MM.1S (cell line): ENCODE results near the gene SUPT6H.

Experiments used
- DNase-seq: peaks from one replicate; pipeline ENCODE4 v3.0.0-alpha.2; 2015
- H2AFZ ChIP-seq: fragments of 300-600 bp; sonication (generic); 2 replicates; pipeline ENCODE4 v1.6.0; 2016; ENCODE audit warnings: antibody characterized with exemption, low read length
- H3F3A ChIP-seq: fragments of 300-600 bp; sonication (generic); 2 replicates; pipeline ENCODE4 v1.6.1; 2016; ENCODE audit warnings: mild to moderate bottlenecking, antibody characterized with exemption, low read length, moderate library complexity, mixed read lengths; ENCODE audit not compliant: insufficient read depth
- H3K27ac ChIP-seq: fragments of 300-600 bp; sonication (generic); 2 replicates; pipeline ENCODE4 v1.5.1; 2016; ENCODE audit warnings: mild to moderate bottlenecking, low read length
- H3K27me3 ChIP-seq: fragments of 300-600 bp; sonication (generic); replicated peaks from 2 replicates; pipeline ENCODE4 v1.6.0; 2016; ENCODE audit warnings: low read length; ENCODE audit not compliant: insufficient read depth
- H3K36me3 ChIP-seq: fragments of 300-600 bp; sonication (generic); replicated peaks from 2 replicates; pipeline ENCODE4 v1.6.1; 2016; ENCODE audit warnings: mild to moderate bottlenecking, low read length, mixed read lengths; ENCODE audit not compliant: insufficient read depth
- H3K4me1 ChIP-seq: fragments of 300-600 bp; sonication (generic); 2 replicates; pipeline ENCODE4 v1.6.1; 2016; ENCODE audit warnings: low read length, mixed read lengths
- H3K4me2 ChIP-seq: fragments of 300-600 bp; sonication (generic); 2 replicates; pipeline ENCODE4 v1.6.0; 2016; ENCODE audit warnings: low read depth, low read length
- H3K4me3 ChIP-seq: fragments of 300-600 bp; sonication (generic); 2 replicates; pipeline ENCODE4 v1.5.1; 2016; ENCODE audit warnings: low read length, mixed read lengths
- H3K79me2 ChIP-seq: fragments of 300-600 bp; sonication (generic); 2 replicates; pipeline ENCODE4 v1.6.1; 2016; ENCODE audit warnings: mixed run types, low read length, mixed read lengths
- H3K9ac ChIP-seq: fragments of 300-600 bp; sonication (generic); 2 replicates; pipeline ENCODE4 v1.6.1; 2016; ENCODE audit warnings: low read length, mixed read lengths
- H3K9me2 ChIP-seq: fragments of 300-600 bp; sonication (generic); replicated peaks from 2 replicates; pipeline ENCODE4 v1.6.1; 2016; ENCODE audit warnings: mild to moderate bottlenecking, low read length, mixed read lengths; ENCODE audit not compliant: insufficient read depth
- H3K9me3 ChIP-seq: fragments of 300-600 bp; sonication (generic); replicated peaks from 2 replicates; pipeline ENCODE4 v1.6.1; 2016; ENCODE audit warnings: mild to moderate bottlenecking, low read length, mixed read lengths; ENCODE audit not compliant: insufficient read depth
- H4K20me1 ChIP-seq: fragments of 300-600 bp; sonication (generic); 2 replicates; pipeline ENCODE4 v1.6.1; 2016; ENCODE audit warnings: mild to moderate bottlenecking, low read length, moderate library complexity, mixed read lengths; ENCODE audit not compliant: insufficient read depth
- EZH2 ChIP-seq: fragments of 300-600 bp; sonication (generic); optimal IDR thresholded peaks from 2 replicates; pipeline ENCODE3; 2017; ENCODE audit warnings: low read depth, mild to moderate bottlenecking, antibody characterized with exemption, low read length, mixed read lengths
- EZH2phosphoT487 ChIP-seq: fragments of 300-600 bp; sonication (generic); IDR thresholded peaks from 2 replicates; pipeline ENCODE4 v1.6.1; 2018; ENCODE audit warnings: antibody characterized with exemption, low read length
- TF ChIP-seq, protein P1 (sequence below): fragments of 300-600 bp; sonication (generic); IDR thresholded peaks from 2 replicates; pipeline ENCODE4 v1.5.1; 2016; ENCODE audit warnings: antibody characterized with exemption, low read length, mixed read lengths

SUPT6H gene

DNA sequence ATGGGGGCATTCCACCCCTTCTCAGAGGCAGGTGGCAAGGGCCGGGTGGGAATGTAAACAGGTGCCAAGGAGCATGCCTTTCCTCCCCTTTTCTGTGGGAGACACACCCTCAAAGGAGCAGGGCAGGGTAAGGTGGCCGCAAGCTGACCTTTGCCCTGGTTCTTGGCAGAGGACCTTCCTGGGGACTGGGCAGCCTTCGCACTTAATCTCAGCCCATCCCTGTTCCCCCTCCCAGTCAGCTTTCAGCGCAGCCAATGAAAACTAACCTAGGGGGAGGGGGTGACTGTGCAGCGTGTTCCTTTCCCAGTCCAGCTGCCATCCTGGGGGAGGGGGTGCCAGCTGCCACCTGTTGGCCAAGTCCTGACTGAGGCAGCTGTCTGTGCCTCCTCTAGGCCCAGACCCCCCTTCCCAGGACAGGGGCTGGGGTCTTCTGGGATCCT is 84.6 kb downstream of the SUPT6H start:
- no peak overlapping the region for H2AFZ ChIP-seq
- H3K36me3 ChIP-seq, result no peaks in the 10 kb centered on the region
- H3K27ac ChIP-seq, result no peak overlapping the region
- H3K4me3 ChIP-seq, result no peak overlapping the region
- H3K27me3 ChIP-seq, result no peaks in the 10 kb centered on the region
- H3K9me2 ChIP-seq, result no peaks in the 10 kb centered on the region
- peaks cover 10% of the 10 kb centered on the region for H3K4me1 ChIP-seq
- no peak overlapping the region for H3K9ac ChIP-seq
- H3F3A ChIP-seq, result peaks cover 15% of the 10 kb centered on the region
- TF ChIP-seq, protein P1, sequence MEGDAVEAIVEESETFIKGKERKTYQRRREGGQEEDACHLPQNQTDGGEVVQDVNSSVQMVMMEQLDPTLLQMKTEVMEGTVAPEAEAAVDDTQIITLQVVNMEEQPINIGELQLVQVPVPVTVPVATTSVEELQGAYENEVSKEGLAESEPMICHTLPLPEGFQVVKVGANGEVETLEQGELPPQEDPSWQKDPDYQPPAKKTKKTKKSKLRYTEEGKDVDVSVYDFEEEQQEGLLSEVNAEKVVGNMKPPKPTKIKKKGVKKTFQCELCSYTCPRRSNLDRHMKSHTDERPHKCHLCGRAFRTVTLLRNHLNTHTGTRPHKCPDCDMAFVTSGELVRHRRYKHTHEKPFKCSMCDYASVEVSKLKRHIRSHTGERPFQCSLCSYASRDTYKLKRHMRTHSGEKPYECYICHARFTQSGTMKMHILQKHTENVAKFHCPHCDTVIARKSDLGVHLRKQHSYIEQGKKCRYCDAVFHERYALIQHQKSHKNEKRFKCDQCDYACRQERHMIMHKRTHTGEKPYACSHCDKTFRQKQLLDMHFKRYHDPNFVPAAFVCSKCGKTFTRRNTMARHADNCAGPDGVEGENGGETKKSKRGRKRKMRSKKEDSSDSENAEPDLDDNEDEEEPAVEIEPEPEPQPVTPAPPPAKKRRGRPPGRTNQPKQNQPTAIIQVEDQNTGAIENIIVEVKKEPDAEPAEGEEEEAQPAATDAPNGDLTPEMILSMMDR, result no peak
- no peak for TF ChIP-seq EZH2phosphoT487
- TF ChIP-seq EZH2, result no peak
- no peak for DNase-seq
- no peak overlapping the region for H3K4me2 ChIP-seq
- peaks cover 38% of the 10 kb centered on the region for H3K79me2 ChIP-seq
- H4K20me1 ChIP-seq, result no peaks in the 10 kb centered on the region
- H3K9me3 ChIP-seq, result no peaks in the 10 kb centered on the region

DNA sequence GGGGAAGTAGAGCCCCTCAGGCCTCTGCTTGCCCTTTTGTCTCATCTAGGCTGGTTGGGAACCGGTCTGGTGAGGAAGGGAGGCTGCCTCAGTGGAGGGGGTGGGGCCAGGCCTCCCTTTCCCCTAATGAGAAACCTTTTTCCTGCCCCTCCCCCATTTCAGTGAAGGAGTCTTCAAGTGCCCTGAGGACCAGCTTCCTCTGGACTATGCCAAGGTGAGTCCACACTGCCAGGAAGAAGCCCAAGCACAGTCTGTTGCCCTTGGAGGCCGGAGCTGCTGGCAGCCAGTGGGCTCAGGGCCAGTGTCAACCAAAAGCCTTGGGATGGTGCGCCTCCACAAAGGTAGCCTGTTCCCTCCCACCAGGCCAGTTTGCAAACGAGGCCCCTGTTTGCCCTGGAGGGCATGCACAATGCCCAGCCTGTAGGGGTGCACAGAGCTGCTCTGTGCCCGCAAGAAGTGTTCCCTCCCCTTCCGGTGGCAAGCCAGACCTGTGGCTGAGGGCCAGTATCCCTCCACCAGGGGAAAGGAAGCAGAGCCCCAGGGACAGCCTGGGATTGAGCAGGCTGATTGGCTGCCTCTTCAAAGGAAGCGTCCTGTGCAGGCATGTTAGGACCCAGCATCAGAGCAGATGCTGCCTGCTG is 85.2 kb downstream of the SUPT6H start:
- H3K4me2 ChIP-seq, result no peak overlapping the region
- H3K9me3 ChIP-seq, result no peaks in the 10 kb centered on the region
- TF ChIP-seq, protein P1, result no peak
- TF ChIP-seq EZH2phosphoT487 (no peak), EZH2 (no peak)
- no peaks in the 10 kb centered on the region for H3K9me2 ChIP-seq
- no peak overlapping the region for H2AFZ ChIP-seq
- no peak for DNase-seq
- H4K20me1 ChIP-seq, result no peaks in the 10 kb centered on the region
- no peak overlapping the region for H3K9ac ChIP-seq
- H3K4me1 ChIP-seq, result peaks cover 6% of the 10 kb centered on the region
- no peaks in the 10 kb centered on the region for H3K36me3 ChIP-seq
- peaks cover 15% of the 10 kb centered on the region for H3F3A ChIP-seq
- H3K27ac ChIP-seq, result no peak overlapping the region
- H3K27me3 ChIP-seq, result no peaks in the 10 kb centered on the region
- H3K79me2 ChIP-seq, result peaks cover 38% of the 10 kb centered on the region
- no peak overlapping the region for H3K4me3 ChIP-seq

DNA sequence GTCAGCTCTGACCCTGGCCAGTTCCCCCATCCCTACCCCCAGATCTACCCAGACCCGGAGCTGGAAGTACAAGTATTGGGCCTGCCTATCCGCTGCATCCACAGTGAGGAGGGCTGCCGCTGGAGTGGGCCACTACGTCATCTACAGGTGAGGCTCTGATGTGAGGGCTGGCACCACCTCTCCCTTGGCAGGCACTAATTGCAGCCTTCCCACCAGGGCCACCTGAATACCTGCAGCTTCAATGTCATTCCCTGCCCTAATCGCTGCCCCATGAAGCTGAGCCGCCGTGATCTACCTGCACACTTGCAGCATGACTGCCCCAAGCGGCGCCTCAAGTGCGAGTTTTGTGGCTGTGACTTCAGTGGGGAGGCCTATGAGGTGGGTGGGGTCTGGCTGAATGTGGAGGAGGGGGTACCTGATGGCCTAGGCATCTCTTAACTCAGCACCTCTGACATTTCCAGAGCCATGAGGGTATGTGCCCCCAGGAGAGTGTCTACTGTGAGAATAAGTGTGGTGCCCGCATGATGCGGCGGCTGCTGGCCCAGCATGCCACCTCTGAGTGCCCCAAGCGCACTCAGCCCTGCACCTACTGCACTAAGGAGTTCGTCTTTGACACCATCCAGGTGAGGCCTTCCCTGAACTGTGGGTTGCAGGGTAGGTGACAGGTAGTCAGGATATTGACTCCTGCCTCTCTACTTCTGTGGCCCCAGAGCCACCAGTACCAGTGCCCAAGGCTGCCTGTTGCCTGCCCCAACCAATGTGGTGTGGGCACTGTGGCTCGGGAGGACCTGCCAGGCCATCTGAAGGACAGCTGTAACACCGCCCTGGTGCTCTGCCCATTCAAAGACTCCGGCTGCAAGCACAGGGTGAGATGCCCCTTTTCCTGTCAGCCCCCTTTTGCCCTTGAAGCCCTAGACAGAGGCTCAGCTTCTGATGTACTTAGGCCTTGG is 86.1 kb downstream of the SUPT6H start:
- Histone ChIP-seq H4K20me1 (no peaks in the 10 kb centered on the region), H3K4me1 (peaks cover 6% of the 10 kb centered on the region)

More for the DNA sequence above, 86.1 kb downstream of the SUPT6H start:
- TF ChIP-seq, protein P1, result no peak
- TF ChIP-seq EZH2, result no peak
- TF ChIP-seq EZH2phosphoT487, result no peak
- Histone ChIP-seq H3F3A (peaks cover 13% of the 10 kb centered on the region), H3K79me2 (peaks cover 38% of the 10 kb centered on the region), H3K4me2 (no peak overlapping the region), H3K9me3 (no peaks in the 10 kb centered on the region), H3K9me2 (no peaks in the 10 kb centered on the region), H2AFZ (no peak overlapping the region), H3K9ac (no peak overlapping the region), H3K4me3 (no peak overlapping the region), H3K36me3 (no peaks in the 10 kb centered on the region), H3K27me3 (no peaks in the 10 kb centered on the region), H3K27ac (no peak overlapping the region)
- DNase-seq, result no peak
